NCI-H187 treated with DMSO at 0.1 percent for 48 hours (cell line): ENCODE results near the gene HSF2BP.
"Not testable (repeated sequence)": the region's sequence is repeated elsewhere in the genome, so short reads cannot be mapped to it uniquely, and the experiment has no call there.

Experiments
- DNase-seq: peaks from one replicate; lab custom pipeline; 2025; lab: John Stamatoyannopoulos, UW

HSF2BP gene

DNA sequence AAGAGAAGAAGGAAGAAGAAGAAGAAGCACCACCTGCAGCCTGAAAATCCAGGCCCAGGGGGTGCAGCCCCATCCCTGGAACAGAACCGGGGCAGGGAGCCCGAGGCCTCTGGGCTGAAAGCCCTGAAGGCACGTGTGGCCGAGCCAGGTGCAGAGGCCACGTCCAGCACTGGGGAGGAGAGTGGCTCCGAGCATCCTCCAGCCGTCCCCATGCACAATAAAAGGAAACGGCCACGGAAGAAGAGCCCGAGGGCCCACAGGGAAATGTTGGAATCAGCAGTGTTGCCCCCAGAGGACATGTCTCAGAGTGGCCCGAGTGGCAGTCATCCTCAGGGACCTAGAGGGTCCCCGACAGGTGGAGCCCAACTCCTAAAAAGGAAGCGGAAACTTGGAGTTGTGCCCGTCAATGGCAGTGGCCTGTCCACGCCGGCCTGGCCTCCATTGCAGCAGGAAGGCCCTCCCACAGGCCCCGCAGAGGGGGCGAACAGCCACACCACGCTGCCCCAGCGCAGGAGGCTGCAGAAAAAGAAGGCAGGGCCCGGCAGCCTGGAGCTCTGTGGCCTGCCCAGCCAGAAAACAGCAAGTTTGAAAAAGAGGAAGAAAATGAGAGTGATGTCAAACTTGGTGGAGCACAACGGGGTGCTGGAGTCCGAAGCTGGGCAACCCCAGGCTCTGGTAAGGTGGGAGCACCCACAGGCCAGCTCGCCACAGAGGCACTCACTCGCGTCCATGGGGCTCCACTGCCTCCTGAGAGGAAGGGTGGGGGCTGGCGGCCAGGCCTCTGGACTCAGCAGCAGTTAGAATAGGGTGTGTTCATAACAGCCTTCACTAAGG, 28.5 kb upstream of the HSF2BP start:
- no peak for DNase-seq

DNA sequence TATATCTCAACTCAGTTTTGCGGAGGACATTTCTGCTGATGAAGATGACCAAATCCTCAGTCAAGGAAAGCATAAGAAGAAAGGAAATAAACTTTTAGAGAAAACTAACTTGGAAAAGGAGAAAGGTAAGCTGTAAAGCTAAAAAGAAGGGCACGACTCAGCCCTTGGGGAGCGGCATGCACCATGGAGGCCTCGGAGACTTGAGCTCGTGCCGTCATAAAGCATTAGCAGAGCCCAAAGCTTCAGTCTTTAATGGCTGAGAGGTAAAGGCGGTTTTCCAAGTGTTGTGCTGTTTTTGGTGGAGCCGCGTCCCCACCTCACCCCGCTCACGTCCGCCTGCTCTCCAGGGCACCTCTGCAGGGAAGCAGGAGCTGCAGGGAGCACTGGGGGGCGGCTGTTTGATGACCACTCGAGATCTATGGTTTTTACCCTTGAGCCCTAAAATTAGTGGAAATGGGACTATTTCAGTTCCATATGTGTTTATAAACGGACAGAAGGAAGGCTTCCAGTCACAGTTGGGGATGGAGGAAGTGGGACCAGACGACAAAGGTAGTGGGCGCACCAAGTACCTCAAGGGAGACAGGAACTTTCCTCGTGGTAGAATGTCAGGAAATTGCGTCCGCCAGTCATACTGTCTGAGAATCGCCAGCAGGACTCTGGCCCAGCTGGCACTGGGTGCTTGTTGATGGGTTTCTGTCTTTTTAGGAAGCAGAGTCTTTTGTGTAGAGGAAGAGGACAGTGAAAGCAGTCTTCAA, 27.7 kb upstream of the HSF2BP start:
- DNase-seq: no peak

DNA sequence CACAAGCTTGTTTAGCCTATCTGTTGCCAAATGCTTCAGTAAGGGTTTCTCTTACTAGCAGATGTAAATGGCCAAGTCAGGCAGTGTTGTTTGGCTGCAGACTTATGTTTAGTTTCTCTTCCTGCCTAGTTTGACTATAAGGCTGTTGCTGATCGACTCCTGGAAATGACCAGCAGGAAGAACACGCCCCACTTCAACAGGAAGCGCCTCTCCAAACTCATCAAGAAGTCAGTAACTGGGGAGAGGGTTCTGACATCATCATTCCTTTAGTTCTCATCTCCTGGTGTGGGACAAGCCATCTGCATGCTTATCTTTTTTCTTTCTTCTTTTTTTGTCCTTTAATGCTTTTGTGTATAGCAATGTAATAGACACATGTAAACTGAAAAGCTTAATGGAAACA, 25.1 kb upstream of the HSF2BP start:
- DNase-seq: no peak

DNA sequence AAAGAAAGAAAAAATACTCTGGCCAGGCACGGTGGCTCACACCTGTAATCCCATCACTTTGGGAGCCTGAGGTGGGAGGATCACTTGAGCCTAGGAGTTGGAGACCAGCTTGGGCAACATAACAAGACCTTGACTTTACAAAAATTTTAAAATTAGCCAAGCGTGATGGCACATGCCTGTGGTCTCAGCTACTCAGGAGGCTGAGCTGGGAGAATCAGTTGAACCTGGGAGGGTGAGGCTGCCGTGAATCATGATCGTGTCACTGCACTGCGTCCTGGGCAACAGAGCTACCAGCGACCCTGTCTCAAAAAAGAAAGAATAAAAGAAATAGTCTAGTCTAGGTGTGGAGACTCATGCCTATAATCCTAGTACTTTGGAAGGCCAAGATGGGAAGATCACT, 22.4 kb upstream of the HSF2BP start:
- no peak for DNase-seq

DNA sequence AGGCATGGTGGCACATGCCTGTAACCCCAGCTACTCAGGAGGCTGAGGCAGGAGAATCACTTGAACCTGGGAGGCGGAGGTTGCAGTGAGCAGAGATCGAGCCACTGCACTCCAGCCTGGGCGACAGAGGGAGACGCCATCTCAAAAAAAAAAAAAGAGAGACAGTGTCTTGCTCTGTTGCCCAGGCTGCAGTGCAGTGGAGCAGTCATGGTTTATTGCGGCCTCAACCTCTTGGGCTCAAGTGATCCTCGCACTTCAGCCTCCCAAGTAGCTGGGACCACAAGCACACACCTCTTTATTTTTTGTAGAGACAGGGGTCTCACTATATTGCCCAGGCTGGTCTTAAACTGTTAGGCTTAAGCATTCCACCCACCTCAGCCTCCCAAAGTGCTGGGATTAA, 21.1 kb upstream of the HSF2BP start:
- DNase-seq: not testable (repeated sequence)

DNA sequence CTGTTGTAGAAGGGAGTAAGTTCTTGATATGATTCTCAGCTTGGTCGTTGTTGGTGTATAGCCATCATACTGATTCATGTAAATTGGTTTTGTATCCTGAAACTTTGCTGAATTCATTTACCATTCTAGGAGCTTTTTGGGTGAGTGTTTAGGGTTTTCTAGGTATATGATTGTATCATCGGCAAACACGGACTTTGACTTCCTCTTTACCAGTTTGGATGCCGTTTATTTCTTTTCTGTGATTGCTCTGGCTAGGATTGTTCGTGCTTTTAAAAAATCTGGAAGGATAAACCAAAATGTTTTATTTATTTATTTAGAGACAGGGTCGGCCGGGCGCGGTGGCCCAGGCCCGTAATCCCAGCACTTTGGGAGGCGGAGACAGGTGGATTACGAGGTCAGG, 20.7 kb upstream of the HSF2BP start:
- DNase-seq: no peak

DNA sequence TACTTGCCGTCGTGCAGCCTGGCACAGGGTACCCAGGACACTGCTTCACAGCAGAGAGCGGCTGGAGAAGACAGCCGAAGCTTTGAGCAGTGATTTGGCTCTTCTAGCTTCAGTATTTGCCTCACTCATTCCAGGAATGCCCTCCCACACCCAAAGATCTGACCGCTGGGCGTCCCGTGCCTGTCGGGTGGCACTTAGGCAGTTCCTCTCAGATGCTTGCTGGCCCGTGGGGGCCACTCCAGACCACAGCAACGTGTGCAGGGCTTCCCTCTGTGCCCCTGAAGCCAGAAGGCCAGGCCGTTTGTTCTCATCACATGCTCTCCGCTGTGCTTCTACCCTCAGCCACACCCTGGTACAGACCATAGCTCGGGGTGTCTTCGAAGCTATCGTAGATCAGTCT, 17.1 kb upstream of the HSF2BP start:
- DNase-seq: no peak

DNA sequence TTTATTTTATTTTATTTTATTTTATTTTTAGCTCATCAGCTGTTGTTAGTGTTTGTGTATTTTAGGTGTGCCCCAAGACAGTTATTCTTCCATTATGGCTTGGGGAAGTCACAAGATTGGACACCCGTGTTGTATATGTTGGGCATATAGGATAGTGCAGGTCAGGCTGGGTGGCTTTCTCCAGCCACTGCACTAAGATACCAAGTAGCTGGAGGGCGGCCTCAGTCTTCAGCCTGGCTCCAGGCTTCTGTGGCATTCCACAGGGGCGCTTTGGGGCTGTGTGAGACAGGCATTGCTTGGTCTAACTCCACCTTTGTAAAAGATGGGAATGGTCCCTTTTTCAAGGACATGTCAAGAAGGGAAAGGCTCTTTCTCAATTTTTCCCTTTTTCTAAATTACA, 16.6 kb upstream of the HSF2BP start:
- DNase-seq: no peak

DNA sequence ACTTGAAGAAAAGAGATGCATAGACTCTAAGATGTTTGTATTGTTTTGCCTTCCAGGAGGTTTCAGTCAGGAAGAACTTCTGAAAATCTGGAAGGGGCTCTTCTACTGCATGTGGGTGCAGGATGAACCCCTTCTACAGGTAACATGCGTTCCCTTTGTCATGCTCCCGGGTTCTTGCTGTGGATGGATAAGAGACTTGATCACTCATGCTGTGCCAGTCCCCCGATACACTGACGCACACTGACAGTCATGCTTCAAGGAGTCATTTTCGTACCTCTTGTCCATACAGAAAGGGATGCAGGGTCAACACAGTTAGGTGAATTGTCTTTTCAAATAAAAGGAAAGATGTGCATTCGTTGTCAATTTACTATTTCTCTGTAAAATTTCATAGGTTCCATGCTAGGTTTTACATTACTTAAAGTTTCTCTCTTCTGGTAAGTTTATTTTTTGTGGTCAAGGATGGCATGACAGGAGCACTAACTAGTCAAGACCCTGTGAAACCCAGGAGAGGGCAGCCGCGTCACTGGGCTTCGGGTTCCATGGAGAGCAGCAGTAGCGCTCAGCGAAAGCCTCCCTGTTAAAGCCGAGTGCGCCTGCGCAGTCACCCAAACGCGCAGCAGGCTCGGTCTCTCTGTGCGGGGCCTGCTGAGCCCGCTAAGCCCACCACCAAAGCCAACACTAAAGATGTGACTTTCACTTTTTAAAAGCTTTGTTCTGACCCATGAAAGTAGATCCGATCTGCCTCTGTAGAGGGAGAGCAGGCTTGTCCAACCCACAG, 10.7 kb upstream of the HSF2BP start:
- no peak for DNase-seq

DNA sequence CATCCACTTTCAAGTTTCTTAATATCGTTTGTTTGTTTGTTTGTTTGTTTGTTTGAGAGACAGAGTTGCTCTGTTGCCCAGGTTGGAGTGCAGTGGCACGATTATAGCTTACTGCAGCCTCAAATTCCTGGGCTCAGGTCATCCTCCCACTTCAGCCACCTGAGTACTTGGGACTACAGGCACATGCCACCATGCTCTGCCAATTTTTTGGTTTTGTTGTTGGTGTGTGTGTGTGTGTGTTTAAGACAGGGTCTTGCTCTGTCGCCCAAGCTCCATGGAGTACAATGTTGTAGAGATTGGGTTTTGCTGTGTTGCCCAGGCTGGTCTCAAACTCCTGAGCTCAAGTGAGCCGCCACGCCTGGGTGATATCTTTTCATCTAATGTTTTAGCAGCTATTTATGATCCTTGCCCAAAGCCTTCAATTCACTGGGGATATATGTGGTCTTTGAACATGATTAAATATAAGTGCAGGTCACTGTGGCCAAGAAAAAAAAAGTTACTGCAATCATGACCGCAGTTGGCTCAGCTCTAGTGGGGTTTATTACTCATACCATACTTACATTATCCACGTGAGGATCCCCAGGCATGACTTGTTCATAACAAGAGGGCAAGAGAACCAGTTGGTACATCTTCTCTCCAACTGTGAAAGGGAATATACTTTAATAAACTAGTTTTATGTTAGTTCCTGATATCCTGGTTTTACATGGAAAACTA, 8.1 kb upstream of the HSF2BP start:
- DNase-seq: no peak

DNA sequence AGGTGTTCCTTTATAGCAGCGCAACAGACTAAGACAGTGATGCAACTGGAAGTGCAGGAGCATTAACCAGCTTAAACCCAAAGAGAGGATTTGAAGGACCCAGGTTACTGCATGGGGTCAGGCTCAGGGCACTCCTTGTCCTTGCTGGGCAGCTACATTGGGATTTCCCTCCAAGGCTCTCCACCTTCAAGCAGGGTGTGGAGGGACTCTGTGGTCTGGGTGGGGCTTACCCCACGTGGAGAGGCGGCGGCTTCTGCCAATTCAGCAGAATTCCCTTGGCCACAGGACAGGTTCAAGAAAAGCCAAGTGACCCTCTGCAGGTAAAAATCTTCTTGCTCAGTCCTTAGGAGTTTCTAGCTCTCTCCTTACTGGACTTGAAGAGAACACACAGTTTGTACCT, 6.6 kb upstream of the HSF2BP start:
- no peak for DNase-seq

DNA sequence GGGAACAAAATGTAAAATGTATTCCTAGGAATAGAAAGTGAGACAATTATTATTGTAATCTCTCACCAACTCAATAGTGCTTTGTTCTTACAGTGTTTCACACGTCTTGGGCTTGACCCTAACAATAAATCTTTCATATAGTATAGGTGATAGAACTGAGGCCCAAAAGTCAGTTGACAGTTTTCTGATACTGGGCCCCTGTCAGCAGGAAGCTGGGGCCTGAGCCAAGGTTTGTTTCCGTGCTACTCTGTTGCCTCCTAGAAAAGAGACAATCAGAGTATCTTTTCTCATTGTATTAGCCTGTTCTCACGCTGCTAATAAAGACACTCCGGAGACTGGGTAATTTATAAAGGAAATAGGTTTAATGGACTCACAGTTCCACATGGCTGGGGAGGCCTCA, 5.1 kb upstream of the HSF2BP start:
- DNase-seq: no peak

DNA sequence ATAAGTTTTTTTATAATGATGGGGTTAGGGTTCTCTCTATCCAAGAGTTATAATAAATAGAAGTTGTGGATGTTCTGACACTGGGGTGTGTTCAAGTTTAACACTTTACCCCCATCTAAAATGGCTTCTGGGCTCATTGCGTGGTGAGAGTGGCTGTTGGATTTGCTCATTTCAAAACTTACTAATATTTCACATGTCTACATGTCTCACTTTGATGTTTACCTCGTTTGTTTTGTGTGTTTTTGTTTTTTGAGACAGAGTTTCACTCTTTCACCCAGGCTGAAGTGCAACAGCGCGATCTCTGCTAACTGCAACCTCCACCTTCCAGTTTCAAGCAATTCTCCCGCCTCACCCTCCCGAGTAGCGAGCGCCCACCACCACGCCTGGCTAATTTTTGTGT, 3.7 kb upstream of the HSF2BP start:
- DNase-seq: no peak

DNA sequence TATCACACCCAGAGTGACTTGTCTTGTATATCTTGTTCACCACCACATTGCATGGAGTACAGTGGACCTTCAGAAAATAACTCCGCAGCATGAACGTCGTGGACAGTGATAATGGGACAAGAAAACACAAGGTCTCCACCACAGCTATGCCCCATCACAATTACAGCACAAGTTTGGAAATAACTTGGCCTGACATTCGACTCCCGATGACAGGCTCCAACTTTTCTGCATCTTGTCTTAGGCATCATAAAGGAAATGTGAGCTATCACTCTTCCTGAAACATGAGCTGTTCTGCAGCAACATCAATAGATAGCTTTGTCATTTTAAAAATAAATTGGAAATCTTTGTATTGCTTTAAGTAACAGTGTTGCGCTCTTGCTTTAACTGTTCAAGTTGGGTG, 3.0 kb upstream of the HSF2BP start:
- DNase-seq: no peak

DNA sequence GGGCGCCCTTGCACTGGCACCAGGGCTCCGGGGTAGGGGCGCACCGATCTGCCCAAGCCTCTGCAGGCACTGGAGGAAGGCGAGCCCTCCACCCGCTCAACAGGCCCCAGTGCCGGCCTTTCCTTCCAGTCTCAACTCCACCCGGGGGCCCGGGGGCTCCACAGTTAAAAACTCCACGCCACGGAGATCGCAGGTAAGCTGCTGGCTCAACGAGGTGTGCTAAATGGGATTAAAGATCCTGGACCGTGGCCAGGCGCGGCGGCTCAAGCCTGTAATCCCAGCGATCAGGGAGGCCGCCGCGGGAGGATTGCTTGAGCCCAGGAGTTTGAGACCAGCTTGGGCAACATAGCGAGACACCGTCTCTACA, 536 bp downstream of the HSF2BP start:
- DNase-seq: no peak

DNA sequence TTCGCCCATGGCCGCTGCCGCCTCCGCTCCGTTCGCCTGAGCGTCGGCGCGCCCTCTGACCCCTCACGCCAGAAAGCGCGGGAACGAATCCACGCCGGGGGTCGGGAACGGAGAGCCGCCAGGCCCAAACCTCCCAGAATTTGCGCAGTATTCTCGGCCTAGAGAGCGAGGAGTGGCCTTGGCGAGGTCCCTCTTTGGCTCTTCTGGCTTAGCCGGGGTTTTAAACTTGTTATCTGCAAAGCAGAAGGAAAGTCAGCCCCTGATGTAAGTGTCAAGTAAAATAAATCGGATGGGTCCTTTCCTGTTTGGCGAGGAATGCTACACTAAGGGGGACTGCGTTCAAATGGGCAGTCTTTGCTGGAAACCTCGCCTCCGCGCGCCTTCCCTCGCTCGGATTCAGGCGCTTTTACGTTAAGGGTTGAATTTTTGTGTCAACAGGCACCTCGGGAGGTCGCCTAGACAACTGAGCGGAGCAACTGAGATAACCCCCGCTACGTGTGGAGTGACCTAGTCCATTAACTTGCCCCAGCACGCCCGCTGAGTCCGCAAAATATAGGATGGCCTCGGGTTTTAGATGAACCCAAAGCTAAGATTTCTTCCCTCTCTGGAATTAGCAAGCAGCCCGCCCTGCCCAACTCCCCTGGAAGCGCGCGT, 1.1 kb downstream of the HSF2BP start:
- no peak for DNase-seq

DNA sequence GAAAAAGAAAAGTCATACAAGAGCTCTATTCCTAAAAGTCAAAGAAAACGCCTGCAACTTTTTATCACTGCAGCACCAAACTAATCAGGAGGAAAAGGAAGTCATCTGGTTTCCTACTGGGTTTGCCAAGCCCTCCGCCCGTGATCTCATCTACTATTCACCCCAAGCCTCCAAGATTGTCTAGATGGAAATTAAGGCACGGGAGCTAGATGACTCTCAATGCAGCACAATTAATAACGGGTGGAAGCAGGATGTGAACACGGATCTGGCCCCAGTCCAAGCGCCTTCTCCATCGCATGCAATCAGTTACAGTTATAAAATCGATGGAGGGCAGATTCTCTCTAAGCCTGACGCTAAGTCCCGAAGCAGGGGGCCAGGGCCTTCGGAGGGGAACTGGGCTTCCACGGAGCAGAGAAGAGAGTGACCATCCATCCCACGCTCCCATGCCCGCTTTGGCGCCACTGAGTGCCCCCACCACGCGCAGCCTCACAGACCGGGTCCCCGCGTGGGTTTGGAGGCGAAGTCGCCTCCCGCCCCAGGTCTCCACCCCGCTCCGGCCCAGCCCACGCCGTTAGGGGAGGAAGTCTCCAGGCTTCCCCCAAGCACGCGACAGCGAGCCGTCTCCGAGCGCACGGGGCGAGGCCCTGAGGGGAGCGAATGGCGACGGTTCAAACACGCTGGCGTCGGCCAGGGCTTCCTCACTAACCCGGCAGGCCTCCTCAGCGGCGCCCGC, 1.8 kb downstream of the HSF2BP start:
- DNase-seq: no peak

DNA sequence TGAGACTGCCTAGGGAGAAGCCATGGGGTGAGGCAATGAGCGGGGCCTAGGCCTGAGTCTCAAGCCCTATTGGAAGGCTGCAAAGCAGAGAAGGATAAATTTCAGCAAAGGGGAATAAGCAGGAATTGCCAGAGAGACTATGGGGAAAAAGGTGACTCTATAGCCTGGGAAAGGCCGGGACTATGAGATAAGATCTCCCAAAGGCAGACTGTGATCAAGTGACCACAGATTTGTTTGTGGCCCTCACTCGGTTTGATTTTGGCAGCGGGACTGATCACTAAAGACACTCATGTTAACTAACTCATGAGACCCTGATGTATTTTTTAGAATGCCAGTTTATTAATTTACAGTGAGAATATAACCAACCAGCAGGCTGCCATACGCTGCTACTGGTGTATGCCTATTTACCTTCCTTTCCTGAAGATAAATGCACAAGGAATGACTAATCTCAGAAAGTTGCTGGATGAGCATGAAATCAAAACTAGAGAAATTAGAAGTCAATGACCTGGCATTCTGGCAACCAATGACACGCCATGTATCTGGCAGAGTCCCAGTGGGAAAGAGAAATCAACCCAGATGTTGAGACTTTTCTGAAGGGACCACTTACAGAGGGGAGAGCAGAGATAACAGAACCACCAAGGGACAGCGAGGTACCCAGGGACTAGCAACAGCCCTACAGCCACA, 4.3 kb downstream of the HSF2BP start:
- no peak for DNase-seq

DNA sequence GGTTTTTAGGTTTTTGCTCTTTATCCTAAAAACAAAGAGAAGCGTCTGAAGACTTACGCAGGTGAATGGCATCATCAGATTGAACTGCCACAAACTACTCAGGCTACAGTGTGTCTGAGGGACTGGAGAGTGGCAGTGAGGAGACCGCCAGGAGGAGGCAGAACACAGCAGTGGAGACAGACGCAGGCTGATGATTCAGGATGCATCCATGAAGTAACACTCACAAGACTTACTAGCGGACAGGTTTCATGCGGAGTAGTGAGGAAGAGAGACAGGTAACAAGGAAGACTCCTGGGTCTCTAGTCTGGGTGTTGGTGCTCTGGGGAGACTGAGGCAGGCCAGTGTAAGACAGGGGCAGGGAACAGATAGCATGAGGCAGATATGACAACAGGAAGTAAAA, 5.7 kb downstream of the HSF2BP start:
- DNase-seq: no peak

DNA sequence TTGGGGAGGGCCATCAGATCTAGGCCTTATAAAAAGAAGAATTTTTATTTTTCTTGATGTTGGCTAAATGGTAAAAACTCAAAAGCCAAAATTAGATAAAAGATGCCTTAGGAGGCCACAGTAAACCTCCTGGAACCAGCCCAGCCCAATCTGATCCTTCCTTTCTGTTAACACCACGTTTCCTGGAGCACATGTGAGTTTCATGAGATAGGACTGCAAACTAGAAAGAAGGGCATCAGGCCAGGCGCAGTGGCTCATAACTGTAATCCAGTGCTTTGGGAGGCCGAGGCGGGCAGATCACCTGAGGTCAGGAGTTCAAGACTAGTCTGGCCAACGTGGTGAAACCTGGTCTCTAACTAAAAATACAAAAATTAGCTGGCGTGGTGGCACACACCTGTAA, 6.7 kb downstream of the HSF2BP start:
- no peak for DNase-seq
